ENCODE measurements around the gene THEM5.
"Not testable (repeated sequence)": the region's sequence is repeated elsewhere in the genome, so short reads cannot be mapped to it uniquely, and the experiment has no call there.

THEM5 gene

GRCh38 chr1:151892190-151892589, 38.7 kb upstream of the THEM5 start:
- Mint-ChIP-seq H3K27me3 (ENCODE audit: low read depth) (no peaks in the 10 kb centered on the region), H3K4me1 (no peaks in the 10 kb centered on the region), H3K27ac (no peak overlapping the region), H3K36me3 (ENCODE audit: low read depth) (peaks cover 66% of the 10 kb centered on the region), H3K9me3 (no peaks in the 10 kb centered on the region), H3K4me3 (no peak overlapping the region)
- no peak for TF ChIP-seq CTCF (IDR thresholded peaks at IDR 0.05; ENCODE audit: unreplicated experiment in 3 of 3)

- Mint-ChIP-seq H3K4me1 (no peaks in the 10 kb centered on the region), H3K36me3 (ENCODE audit: low read depth) (peaks cover 66% of the 10 kb centered on the region), H3K27ac (no peak overlapping the region), H3K27me3 (ENCODE audit: low read depth) (no peaks in the 10 kb centered on the region), H3K9me3 (no peaks in the 10 kb centered on the region), H3K4me3 (no peak overlapping the region)
- no peak for TF ChIP-seq CTCF (IDR thresholded peaks at IDR 0.05; ENCODE audit: unreplicated experiment in 3 of 3)
Measured at GRCh38 chr1:151891512-151891911, 38.0 kb upstream of the THEM5 start.

GRCh38 chr1:151888972-151889570, 35.6 kb upstream of the THEM5 start:
- TF ChIP-seq CTCF (IDR thresholded peaks at IDR 0.05; ENCODE audit: unreplicated experiment in 3 of 3) = peak; percentile 46 to 64 (median 47)
- Mint-ChIP-seq H3K4me3 (no peak overlapping the region), H3K27me3 (ENCODE audit: low read depth) (no peaks in the 10 kb centered on the region), H3K9me3 (no peaks in the 10 kb centered on the region), H3K4me1 (no peaks in the 10 kb centered on the region), H3K36me3 (ENCODE audit: low read depth) (peaks cover 61% of the 10 kb centered on the region), H3K27ac (no peak overlapping the region)

GRCh38 chr1:151887028-151887427, 33.5 kb upstream of the THEM5 start:
- Mint-ChIP-seq H3K9me3 (no peaks in the 10 kb centered on the region), H3K27me3 (ENCODE audit: low read depth) (no peaks in the 10 kb centered on the region), H3K36me3 (ENCODE audit: low read depth) (peaks cover 53% of the 10 kb centered on the region), H3K27ac (no peak overlapping the region), H3K4me1 (no peaks in the 10 kb centered on the region), H3K4me3 (no peak overlapping the region)
- no peak for TF ChIP-seq CTCF (IDR thresholded peaks at IDR 0.05; ENCODE audit: unreplicated experiment in 3 of 3)

GRCh38 chr1:151885479-151885878, 32.0 kb upstream of the THEM5 start:
- H3K36me3 Mint-ChIP-seq (ENCODE audit: low read depth) = peaks cover 44% of the 10 kb centered on the region
- no peaks in the 10 kb centered on the region for H3K9me3 Mint-ChIP-seq
- H3K4me3 Mint-ChIP-seq = no peak overlapping the region
- H3K27me3 Mint-ChIP-seq (ENCODE audit: low read depth) = no peaks in the 10 kb centered on the region
- no peaks in the 10 kb centered on the region for H3K4me1 Mint-ChIP-seq
- no peak for TF ChIP-seq CTCF (IDR thresholded peaks at IDR 0.05; ENCODE audit: unreplicated experiment in 3 of 3)
- no peak overlapping the region for H3K27ac Mint-ChIP-seq

GRCh38 chr1:151884879-151885278, 31.4 kb upstream of the THEM5 start:
- H3K4me3 Mint-ChIP-seq; H3K9me3 Mint-ChIP-seq; H3K27ac Mint-ChIP-seq; H3K27me3 Mint-ChIP-seq (ENCODE audit: low read depth); H3K4me1 Mint-ChIP-seq: not testable (repeated sequence)
- peaks cover 42% of the 10 kb centered on the region for H3K36me3 Mint-ChIP-seq (ENCODE audit: low read depth)

- not testable (repeated sequence) for H3K27me3 Mint-ChIP-seq (ENCODE audit: low read depth); H3K4me1 Mint-ChIP-seq; H3K4me3 Mint-ChIP-seq; H3K9me3 Mint-ChIP-seq; H3K27ac Mint-ChIP-seq
- H3K36me3 Mint-ChIP-seq (ENCODE audit: low read depth) = peaks cover 40% of the 10 kb centered on the region
Measured at GRCh38 chr1:151884445-151884844, 30.9 kb upstream of the THEM5 start.

GRCh38 chr1:151883898-151884297, 30.4 kb upstream of the THEM5 start:
- H3K36me3 Mint-ChIP-seq (ENCODE audit: low read depth) = peaks cover 35% of the 10 kb centered on the region
- not testable (repeated sequence) for H3K4me3 Mint-ChIP-seq; H3K27ac Mint-ChIP-seq; H3K27me3 Mint-ChIP-seq (ENCODE audit: low read depth); H3K4me1 Mint-ChIP-seq; H3K9me3 Mint-ChIP-seq

GRCh38 chr1:151882918-151883317, 29.4 kb upstream of the THEM5 start:
- not testable (repeated sequence) for H3K4me3 Mint-ChIP-seq; H3K27ac Mint-ChIP-seq; H3K9me3 Mint-ChIP-seq; H3K27me3 Mint-ChIP-seq (ENCODE audit: low read depth); H3K4me1 Mint-ChIP-seq
- H3K36me3 Mint-ChIP-seq (ENCODE audit: low read depth) = peaks cover 33% of the 10 kb centered on the region

Data from nephron (organoid).